RWPE2 (cell line): Measurements from ENCODE around the gene PNPLA1.
A peak's percentile ranks its signal among the peaks of the same experiment; 100 is the strongest.

Experiments
- ATAC-seq: fragments of 200-7000 bp; cut with Tn5 transposase; 3 replicates; pipeline ENCODE4 v1.9.1; 2021; ENCODE audit warnings: low read depth
- DNase-seq: peaks from one replicate; pipeline ENCODE4 v3.0.0-alpha.2; 2020; ENCODE audit warnings: low spot score
- H3K27ac ChIP-seq: fragments of 450-650 bp; 2 replicates; pipeline ENCODE4 v1.5.1; 2017; ENCODE audit warnings: mild to moderate bottlenecking; ENCODE audit not compliant: poor library complexity, severe bottlenecking
- H3K27me3 ChIP-seq: fragments of 250-450 bp; sonication (Bioruptor Pico); 2 replicates; pipeline ENCODE4 v1.5.1; 2021; ENCODE audit warnings: mild to moderate bottlenecking, moderate library complexity; ENCODE audit not compliant: insufficient read depth, poor library complexity, severe bottlenecking
- H3K36me3 ChIP-seq: fragments of 250-450 bp; sonication (Bioruptor Pico); 2 replicates; pipeline ENCODE4 v1.5.1; 2020; ENCODE audit warnings: low read depth, mild to moderate bottlenecking, moderate library complexity
- H3K4me1 ChIP-seq: fragments of 250-450 bp; sonication (Bioruptor Pico); 2 replicates; pipeline ENCODE4 v1.5.1; 2021; ENCODE audit warnings: mild to moderate bottlenecking, moderate library complexity; ENCODE audit not compliant: insufficient read depth, poor library complexity, severe bottlenecking
- H3K4me3 ChIP-seq: fragments of 250-450 bp; sonication (Bioruptor Pico); 2 replicates; pipeline ENCODE4 v1.5.1; 2021; ENCODE audit warnings: mild to moderate bottlenecking, moderate library complexity; ENCODE audit not compliant: severe bottlenecking
- H3K9me3 ChIP-seq: fragments of 250-450 bp; sonication (Bioruptor Pico); 2 replicates; pipeline ENCODE4 v1.5.1; 2021; ENCODE audit warnings: mild to moderate bottlenecking, moderate library complexity; ENCODE audit not compliant: severe bottlenecking
- TF ChIP-seq, protein P1 (sequence below): fragments of 450-650 bp; IDR thresholded peaks from one replicate; pipeline ENCODE4 v1.5.1; 2017; ENCODE audit warnings: mild to moderate bottlenecking, moderate library complexity; ENCODE audit not compliant: poor library complexity, severe bottlenecking

PNPLA1 gene

DNA sequence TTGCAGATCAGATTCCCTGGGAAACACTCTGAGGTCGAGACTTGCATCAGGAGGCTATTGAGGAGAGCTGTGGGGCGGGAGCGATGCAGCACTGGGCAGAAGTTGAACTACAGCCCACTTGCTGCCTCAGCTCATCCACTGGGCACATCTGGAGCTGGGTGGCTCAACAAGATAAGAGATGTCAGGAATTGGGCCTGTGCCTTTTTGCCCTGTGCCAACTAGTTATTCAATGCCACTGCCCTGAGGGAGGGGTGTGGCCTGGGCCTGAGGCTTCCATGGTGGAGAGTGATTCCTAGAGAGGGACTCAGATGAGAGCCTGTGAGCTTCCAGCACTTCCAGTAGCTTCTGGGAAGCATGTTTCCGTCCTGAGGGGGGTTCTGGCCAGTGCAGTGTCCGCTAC lies 40.6 kb upstream of the PNPLA1 start:
- Histone ChIP-seq H3K9me3 (no peaks in the 10 kb centered on the region), H3K4me1 (peaks cover 18% of the 10 kb centered on the region), H3K27ac (no peak overlapping the region), H3K4me3 (no peak overlapping the region), H3K27me3 (no peaks in the 10 kb centered on the region), H3K36me3 (peaks cover 41% of the 10 kb centered on the region)
- TF ChIP-seq, protein P1, sequence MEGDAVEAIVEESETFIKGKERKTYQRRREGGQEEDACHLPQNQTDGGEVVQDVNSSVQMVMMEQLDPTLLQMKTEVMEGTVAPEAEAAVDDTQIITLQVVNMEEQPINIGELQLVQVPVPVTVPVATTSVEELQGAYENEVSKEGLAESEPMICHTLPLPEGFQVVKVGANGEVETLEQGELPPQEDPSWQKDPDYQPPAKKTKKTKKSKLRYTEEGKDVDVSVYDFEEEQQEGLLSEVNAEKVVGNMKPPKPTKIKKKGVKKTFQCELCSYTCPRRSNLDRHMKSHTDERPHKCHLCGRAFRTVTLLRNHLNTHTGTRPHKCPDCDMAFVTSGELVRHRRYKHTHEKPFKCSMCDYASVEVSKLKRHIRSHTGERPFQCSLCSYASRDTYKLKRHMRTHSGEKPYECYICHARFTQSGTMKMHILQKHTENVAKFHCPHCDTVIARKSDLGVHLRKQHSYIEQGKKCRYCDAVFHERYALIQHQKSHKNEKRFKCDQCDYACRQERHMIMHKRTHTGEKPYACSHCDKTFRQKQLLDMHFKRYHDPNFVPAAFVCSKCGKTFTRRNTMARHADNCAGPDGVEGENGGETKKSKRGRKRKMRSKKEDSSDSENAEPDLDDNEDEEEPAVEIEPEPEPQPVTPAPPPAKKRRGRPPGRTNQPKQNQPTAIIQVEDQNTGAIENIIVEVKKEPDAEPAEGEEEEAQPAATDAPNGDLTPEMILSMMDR = no peak
- ATAC-seq = no peak
- no peak for DNase-seq

DNA sequence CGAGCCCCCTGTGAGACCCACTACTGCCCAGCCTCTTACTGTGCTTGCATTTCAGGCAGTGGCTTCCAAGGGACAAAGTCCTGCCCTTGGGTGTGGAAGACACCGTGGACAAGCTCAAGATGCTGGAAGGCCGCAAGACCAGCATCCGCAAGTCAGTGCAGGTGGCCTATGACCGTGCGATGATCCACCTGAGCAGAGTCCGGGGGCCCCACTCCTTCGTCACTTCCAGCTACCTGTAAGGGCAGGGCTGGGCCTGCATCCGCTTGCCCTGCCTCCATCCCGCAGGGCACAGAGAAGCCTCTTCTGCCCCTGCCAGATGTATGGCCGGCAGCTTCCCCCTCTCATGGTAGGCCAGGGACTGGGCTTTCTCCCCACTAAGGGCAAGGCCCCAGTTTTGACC lies 39.5 kb upstream of the PNPLA1 start:
- Histone ChIP-seq H3K9me3 (no peaks in the 10 kb centered on the region), H3K4me3 (no peak overlapping the region), H3K27me3 (no peaks in the 10 kb centered on the region), H3K36me3 (peaks cover 32% of the 10 kb centered on the region; the same call in 1 of the 2 replicates), H3K4me1 (peaks cover 9% of the 10 kb centered on the region), H3K27ac (no peak overlapping the region)
- no peak for DNase-seq
- TF ChIP-seq, protein P1 = no peak
- ATAC-seq = peak; percentile 44; the same call in 1 of the 3 replicates

DNA sequence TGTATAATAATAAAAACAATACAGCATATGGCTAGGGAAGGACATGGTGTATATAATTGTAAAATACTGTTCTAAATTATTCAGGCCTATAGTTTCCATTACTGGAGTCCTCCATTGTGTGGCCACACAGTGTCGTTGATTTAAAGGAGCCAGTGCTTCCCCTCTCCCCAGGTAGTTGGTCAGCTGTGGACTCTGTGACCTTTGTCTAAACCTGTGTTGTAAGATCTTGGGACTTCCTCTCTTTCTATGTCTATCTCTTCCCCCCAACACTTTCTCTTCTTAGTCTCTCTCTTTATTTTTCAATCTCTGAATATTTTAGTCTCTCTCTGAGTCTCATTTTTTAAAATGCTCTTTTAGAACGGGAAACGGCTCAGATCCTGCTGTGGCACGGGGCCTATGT lies 37.7 kb upstream of the PNPLA1 start:
- ATAC-seq (no peak), DNase-seq (no peak)
- Histone ChIP-seq H3K9me3 (no peaks in the 10 kb centered on the region), H3K4me1 (peaks cover 7% of the 10 kb centered on the region), H3K4me3 (no peak overlapping the region), H3K27ac (no peak overlapping the region), H3K36me3 (peaks cover 23% of the 10 kb centered on the region; the same call in 1 of the 2 replicates), H3K27me3 (no peaks in the 10 kb centered on the region)
- TF ChIP-seq, protein P1 = no peak

DNA sequence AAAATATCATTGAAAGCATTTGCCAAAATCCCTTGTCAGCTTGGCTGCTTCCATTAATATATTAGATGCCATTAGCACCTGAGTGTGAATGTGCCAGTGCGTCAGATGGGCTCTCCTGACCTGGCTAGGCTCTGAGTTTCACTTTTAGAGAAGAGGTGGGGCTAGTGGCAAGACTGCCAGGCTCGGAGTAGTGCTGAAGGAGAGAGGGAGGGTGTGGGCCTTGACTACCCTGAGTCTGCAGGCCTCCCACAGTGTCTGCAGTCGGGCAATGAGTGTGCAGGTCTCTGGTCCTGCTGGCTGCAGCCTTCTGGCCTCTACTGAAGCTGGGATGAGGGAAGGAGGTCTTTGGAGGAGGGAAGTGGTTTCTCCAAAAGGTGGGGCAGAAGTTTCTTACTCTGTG lies 34.6 kb upstream of the PNPLA1 start:
- H3K4me1 ChIP-seq = no peaks in the 10 kb centered on the region
- DNase-seq (no peak), ATAC-seq (peak; percentile 19; the same call in 1 of the 3 replicates)
- TF ChIP-seq, protein P1 = no peak
- no peaks in the 10 kb centered on the region for H3K9me3 ChIP-seq
- H3K27ac ChIP-seq = no peak overlapping the region
- no peak overlapping the region for H3K4me3 ChIP-seq
- no peaks in the 10 kb centered on the region for H3K27me3 ChIP-seq
- peaks cover 11% of the 10 kb centered on the region; the same call in 1 of the 2 replicates for H3K36me3 ChIP-seq

DNA sequence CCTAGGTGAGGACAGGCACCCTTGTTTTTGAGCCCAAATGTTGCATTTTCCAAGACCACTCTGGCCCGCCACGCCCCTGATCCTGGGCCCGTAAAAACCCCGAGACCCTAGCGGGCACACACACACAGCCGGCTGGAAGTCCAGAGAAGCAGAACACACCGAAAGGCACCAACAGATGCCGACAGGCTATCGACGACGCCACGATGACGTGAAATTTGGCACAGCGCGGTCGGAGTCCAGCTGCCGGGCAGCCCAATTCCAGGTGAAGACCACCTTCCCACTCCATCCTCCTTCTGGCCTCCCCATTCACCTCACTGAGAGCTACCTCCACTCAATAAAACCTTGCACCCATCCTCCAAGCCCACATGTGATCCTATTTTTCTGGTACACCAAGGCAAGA lies 34.0 kb upstream of the PNPLA1 start:
- Histone ChIP-seq H3K27me3 (no peaks in the 10 kb centered on the region), H3K36me3 (0 out of 2 replicates have a peak, but pooled peaks cover 6% of the 10 kb centered on the region), H3K27ac (no peak overlapping the region), H3K9me3 (no peaks in the 10 kb centered on the region), H3K4me1 (no peaks in the 10 kb centered on the region), H3K4me3 (no peak overlapping the region)
- TF ChIP-seq, protein P1 = no peak
- ATAC-seq (no peak), DNase-seq (no peak)
